SK-N-DZ (cell line): ENCODE data around the gene CENPF.

Experiments
- DNase-seq: peaks from one replicate; pipeline ENCODE4 v3.0.0-alpha.2; 2015; ENCODE audit warnings: low spot score

Gene CENPF

GRCh38 chr1:214702556-214702955, 99.6 kb downstream of the CENPF start:
- DNase-seq: no peak

DNA sequence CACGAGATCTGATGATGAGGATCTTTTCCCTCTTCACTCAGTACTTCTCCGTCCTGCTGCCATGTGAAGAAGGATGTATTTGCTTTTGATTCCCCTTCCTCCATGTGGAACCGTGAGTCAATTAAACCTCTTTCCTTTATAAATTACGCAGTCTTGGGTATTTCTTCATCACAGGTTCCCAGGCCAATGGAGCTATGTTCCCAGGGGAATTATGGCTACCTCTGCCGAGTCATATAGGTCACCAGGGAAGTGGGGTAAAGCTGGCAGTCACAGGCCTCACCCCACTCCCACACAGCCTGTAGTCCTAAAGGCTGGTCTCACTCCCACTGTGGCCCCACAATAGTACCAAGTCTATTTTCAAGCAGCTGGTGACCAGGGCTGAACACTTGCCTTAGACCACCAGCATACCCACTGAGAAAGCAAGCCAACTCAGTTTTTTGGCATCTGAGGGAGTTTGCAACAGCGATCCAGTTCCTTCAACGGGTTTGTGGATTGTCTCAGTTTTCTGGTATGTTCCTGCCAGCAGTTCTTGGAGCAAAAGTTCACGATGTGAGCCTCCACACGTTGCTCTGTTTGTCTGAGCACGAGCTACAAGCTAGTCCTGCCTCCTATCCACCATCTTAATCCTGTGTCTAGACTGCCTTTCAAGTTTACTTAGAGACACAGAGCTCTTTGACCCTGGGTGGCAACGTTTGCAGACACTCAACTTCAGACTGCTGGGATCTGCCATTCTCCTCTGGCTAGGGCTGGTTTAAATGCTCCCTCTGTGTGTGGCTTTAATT, 104.5 kb downstream of the CENPF start:
- no peak for DNase-seq

DNA sequence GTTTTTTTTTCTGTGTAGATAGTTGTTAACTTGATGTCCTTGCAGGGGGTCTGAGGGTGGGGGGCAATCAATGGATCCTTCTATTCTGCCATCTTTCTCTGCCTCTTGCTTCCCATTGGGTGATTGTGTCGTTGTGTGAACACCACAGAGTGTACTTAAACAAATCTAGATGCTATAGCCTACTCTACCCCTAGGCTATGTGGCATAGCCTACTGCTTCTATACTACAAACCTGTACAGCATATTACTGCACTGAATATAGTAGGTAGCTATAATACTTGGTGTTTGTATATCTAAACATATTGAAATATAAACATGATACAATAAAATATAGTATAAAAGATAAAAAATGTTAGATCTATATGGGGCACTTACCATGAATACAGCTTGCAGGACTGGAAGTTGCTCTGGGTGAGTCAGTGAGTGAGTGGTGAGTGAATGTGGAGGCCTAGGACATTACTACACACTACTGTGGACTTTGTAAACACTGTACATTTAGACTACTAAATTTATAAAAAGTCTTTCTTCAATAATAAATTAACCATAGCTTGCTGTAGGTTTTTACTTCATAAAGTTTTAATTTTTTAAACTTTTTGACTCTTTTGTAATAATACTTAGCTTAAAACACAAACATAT, 105.4 kb downstream of the CENPF start:
- DNase-seq: no peak

- no peak for DNase-seq
These were observed 106.2 kb downstream of the CENPF start for GRCh38 chr1:214709241-214709640.

DNA sequence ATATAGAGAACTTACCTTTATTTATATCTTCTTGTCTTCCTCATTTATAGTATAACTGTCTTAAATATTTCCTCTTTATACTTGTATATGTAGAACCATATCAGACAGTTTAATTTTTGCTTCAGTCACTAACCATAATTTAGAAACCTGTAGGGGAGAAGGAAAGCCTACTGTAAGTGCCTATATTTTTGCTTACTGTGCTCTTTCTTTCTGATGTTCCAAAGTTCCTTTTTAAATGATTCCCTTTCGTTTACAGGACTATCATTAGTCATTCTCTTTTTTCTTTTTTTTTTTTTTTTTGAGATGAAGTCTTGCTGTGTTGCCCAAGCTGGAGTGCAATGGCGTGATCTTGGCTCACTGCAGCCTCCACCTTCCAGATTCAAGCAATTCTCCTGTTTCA, 109.7 kb downstream of the CENPF start:
- DNase-seq: no peak
